IgD-negative memory B cell (primary cell): ENCODE data around the gene CTNNA2. TPM values are rescaled to one million over a fixed set of nuclear protein-coding genes. Genes with fewer than 3 reads are reported as not detected.

Experiments used
- H3K27ac Mint-ChIP-seq, 3 donors: one replicate each; pipeline ENCODE4 v1.8.0; 2020 to 2022; ENCODE audit warnings: mild to moderate bottlenecking in 3 of 3, mixed read lengths in 3 of 3, moderate library complexity in 1 of 3
- H3K27me3 Mint-ChIP-seq: one replicate; pipeline ENCODE4 v1.8.0; 2021; ENCODE audit warnings: mixed read lengths
- H3K36me3 Mint-ChIP-seq: one replicate; pipeline ENCODE4 v1.8.0; 2020; ENCODE audit warnings: mild to moderate bottlenecking, mixed read lengths
- H3K4me1 Mint-ChIP-seq, 3 donors: one replicate each; pipeline ENCODE4 v1.8.0; 2020 to 2022; ENCODE audit warnings: mixed read lengths in 3 of 3, mild to moderate bottlenecking in 1 of 3
- H3K4me3 Mint-ChIP-seq, 4 donors: one replicate each; pipeline ENCODE4 v1.8.0; 2020 to 2022; ENCODE audit warnings: mild to moderate bottlenecking in 4 of 4, mixed read lengths in 4 of 4, moderate library complexity in 3 of 4
- H3K9me3 Mint-ChIP-seq, 3 donors: one replicate each; pipeline ENCODE4 v1.8.0; 2020 to 2021; ENCODE audit warnings: mixed read lengths in 3 of 3, mild to moderate bottlenecking in 1 of 3
- polyA plus RNA-seq: library from polyadenylated mRNA; unstranded; fragments of 300-500 nt; fragmentation: Illumina TruSeq; gene quantifications from one replicate; pipeline ENCODE4 v1.2.3, GENCODE V29; 2021

Gene CTNNA2
- polyA plus RNA-seq, 1 donor from 2014 or later = not detected

DNA sequence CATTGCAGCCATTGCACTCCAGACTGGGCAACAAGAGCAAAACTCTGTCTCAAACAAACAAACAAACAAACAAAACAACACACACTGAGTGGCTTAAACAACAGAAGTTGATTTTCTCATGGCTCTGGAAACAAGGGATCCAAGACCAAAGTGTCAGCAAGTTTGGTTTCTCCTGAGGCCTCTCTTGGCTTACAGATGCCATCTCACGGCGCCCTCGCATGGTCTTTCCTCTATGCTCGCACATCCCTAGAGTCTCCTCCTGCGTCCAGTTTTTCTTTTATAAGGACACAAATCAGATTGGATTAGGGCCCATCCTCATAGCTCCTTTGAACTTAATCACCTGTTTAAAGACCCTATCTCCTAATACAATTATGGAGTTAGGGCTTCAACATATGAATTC lies 925.1 kb downstream of the CTNNA2 start:
- Mint-ChIP-seq H3K27ac (no peak overlapping the region), H3K4me1 (no peaks in the 10 kb centered on the region), H3K4me3 (no peak overlapping the region), H3K36me3 (no peaks in the 10 kb centered on the region), H3K9me3 (peaks cover 0 to 6% (median 4%) of the 10 kb centered on the region in 3 donors), H3K27me3 (no peaks in the 10 kb centered on the region)

- H3K4me3 Mint-ChIP-seq = no peak overlapping the region
- no peaks in the 10 kb centered on the region for H3K36me3 Mint-ChIP-seq
- H3K27ac Mint-ChIP-seq = no peak overlapping the region
- no peaks in the 10 kb centered on the region for H3K4me1 Mint-ChIP-seq
- peaks cover 0 to 8% (median 3%) of the 10 kb centered on the region in 3 donors for H3K9me3 Mint-ChIP-seq
- no peaks in the 10 kb centered on the region for H3K27me3 Mint-ChIP-seq
Measured at GRCh38 chr2:80438686-80439085, 925.8 kb downstream of the CTNNA2 start.

DNA sequence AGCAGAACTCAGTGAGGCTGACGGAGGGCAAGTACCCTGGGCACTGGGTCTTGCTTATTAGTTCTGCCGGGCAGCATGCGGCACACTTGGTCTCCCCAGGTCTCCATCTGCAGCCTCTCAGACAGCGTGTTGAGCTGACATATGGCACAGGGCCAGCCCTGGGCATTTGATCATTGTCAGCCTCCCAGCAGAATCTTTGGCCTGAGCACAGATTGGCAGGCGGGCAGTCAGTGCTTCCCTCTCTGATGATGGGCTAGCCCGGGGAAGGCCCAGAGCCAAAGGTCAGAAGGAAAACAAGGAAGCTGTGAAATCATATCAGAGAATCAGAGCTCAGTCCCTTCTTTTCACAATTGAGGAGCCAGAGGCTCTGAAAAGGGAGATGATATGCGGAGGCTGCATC lies 941.8 kb downstream of the CTNNA2 start:
- Mint-ChIP-seq H3K36me3 (no peaks in the 10 kb centered on the region), H3K9me3 (peaks cover 0 to 19% (median 0%) of the 10 kb centered on the region in 3 donors)

GRCh38 chr2:80459028-80459427 lies 946.2 kb downstream of the CTNNA2 start:
- H3K36me3 Mint-ChIP-seq = no peaks in the 10 kb centered on the region
- peaks cover 0 to 20% (median 4%) of the 10 kb centered on the region in 3 donors for H3K9me3 Mint-ChIP-seq
- H3K27ac Mint-ChIP-seq = no peak overlapping the region
- H3K27me3 Mint-ChIP-seq = no peaks in the 10 kb centered on the region
- no peaks in the 10 kb centered on the region for H3K4me1 Mint-ChIP-seq
- H3K4me3 Mint-ChIP-seq = no peak overlapping the region

More for the DNA sequence above, 941.8 kb downstream of the CTNNA2 start:
- Mint-ChIP-seq H3K27ac (no peak overlapping the region), H3K4me3 (no peak overlapping the region), H3K27me3 (no peaks in the 10 kb centered on the region), H3K4me1 (no peaks in the 10 kb centered on the region)

DNA sequence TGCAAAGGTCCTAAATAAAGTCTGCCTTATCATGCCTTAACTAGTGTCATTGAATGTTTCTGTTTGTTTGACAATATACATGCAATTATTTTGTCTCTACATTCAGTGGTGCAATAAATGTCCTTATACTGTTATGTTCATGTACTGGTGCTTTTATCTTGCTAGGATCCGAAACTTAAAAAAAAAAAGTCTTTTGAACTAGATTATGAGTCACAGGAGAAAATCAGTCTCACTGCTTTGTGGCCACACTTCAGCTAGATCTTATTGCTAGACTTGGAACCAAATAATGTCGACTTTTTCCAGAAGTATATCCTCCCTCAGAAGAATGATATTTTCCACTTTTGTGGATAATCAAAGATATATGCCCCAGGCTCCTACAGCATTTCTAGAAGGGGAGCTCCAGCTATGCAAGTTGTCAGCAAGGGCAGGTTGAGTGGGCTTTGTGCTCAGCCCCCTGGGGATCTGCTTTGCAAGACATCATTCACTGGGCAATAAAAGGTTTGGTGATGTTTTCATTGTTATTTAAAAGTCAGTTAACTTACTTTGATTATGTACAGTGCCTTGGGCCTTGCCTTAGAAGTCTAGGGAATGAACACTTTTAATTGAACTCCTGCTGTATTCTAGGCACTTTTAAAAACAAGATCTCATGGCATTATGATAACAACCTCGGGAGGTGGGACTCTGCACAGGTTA lies 948.8 kb downstream of the CTNNA2 start:
- Mint-ChIP-seq H3K27ac (no peak overlapping the region), H3K4me1 (no peaks in the 10 kb centered on the region), H3K27me3 (no peaks in the 10 kb centered on the region), H3K36me3 (no peaks in the 10 kb centered on the region), H3K4me3 (no peak overlapping the region), H3K9me3 (peaks cover 0 to 12% (median 4%) of the 10 kb centered on the region in 3 donors)

DNA sequence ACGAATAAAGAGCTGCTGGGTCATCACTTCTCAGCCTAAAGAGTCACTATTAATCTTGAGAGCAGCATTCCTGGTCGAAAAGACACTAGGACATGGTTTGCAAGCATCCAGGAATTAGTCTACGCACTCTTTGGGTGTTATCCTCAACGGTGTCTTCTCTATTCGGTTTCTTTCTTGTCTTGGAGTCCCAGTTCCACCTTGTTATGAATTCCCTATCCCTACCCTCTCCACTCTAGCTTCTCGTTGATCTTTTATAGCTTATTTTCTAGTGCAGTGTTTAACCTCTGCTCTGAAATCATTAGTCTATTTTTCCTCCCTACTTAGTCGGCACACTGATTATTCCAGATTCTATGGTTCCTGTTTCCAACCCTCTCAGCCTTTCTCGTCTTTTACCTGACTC lies 949.8 kb downstream of the CTNNA2 start:
- Mint-ChIP-seq H3K4me1 (no peaks in the 10 kb centered on the region), H3K9me3 (peaks cover 4 to 7% (median 4%) of the 10 kb centered on the region in 3 donors), H3K27me3 (no peaks in the 10 kb centered on the region), H3K36me3 (no peaks in the 10 kb centered on the region), H3K4me3 (no peak overlapping the region), H3K27ac (no peak overlapping the region)

DNA sequence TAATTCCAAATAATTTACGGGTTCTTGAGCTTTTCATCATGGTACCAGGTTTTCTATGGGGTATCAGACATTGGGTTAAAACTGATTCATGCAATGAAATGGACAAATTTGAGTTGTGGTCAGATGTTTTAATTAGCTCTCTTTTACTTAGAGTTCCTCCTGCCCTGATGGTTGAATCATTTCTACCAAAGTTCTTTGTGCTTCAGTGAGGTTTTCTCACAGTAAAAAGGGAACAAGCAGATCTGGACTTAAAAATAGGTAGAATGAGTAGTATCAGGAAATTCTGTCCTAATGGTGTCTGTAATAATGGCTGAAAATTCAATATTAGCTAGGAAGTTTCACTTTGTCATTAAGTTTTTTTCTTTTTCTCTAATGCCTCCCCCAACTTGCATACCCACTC lies 951.4 kb downstream of the CTNNA2 start:
- peaks cover 4% of the 10 kb centered on the region in 3 donors for H3K9me3 Mint-ChIP-seq
- H3K27ac Mint-ChIP-seq = no peak overlapping the region
- H3K27me3 Mint-ChIP-seq = no peaks in the 10 kb centered on the region
- H3K4me1 Mint-ChIP-seq = no peaks in the 10 kb centered on the region
- no peak overlapping the region for H3K4me3 Mint-ChIP-seq
- no peaks in the 10 kb centered on the region for H3K36me3 Mint-ChIP-seq

- H3K27me3 Mint-ChIP-seq = no peaks in the 10 kb centered on the region
- H3K36me3 Mint-ChIP-seq = no peaks in the 10 kb centered on the region
- no peak overlapping the region for H3K27ac Mint-ChIP-seq
- no peaks in the 10 kb centered on the region for H3K4me1 Mint-ChIP-seq
- H3K9me3 Mint-ChIP-seq = peaks cover 0 to 4% (median 4%) of the 10 kb centered on the region in 3 donors
- no peak overlapping the region for H3K4me3 Mint-ChIP-seq
Measured at GRCh38 chr2:80467262-80467811, 954.5 kb downstream of the CTNNA2 start.

- peaks cover 0 to 5% (median 4%) of the 10 kb centered on the region in 3 donors for H3K9me3 Mint-ChIP-seq
- no peaks in the 10 kb centered on the region for H3K27me3 Mint-ChIP-seq
- H3K27ac Mint-ChIP-seq = no peak overlapping the region
- no peaks in the 10 kb centered on the region for H3K4me1 Mint-ChIP-seq
- no peaks in the 10 kb centered on the region for H3K36me3 Mint-ChIP-seq
- no peak overlapping the region for H3K4me3 Mint-ChIP-seq
Measured at GRCh38 chr2:80469428-80469827, 956.6 kb downstream of the CTNNA2 start.

DNA sequence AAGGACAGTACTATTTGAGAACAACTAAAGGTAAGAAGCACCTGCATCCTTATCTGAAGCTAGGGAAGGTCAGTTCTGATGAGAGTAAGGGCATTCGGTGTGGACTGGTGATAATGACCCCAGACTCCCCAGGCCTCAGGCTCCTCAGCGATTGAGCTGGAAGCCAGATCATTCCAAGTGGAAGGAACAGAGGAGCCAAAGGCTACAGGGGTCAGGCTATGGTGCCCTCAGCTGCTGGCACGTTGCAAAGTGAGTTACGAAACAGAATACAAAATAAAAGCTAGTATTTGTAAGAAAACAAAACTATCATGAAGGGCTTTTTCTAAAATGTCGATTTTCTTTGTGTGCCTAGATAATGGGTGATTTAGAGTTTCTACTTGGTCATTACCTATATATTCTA lies 960.2 kb downstream of the CTNNA2 start:
- H3K27ac Mint-ChIP-seq = no peak overlapping the region

GRCh38 chr2:80473796-80474195 lies 960.9 kb downstream of the CTNNA2 start:
- Mint-ChIP-seq H3K4me1 (no peaks in the 10 kb centered on the region), H3K4me3 (no peak overlapping the region), H3K27me3 (no peaks in the 10 kb centered on the region), H3K9me3 (peaks cover 0 to 7% (median 2%) of the 10 kb centered on the region in 3 donors), H3K36me3 (no peaks in the 10 kb centered on the region), H3K27ac (no peak overlapping the region)

More for the DNA sequence above, 960.2 kb downstream of the CTNNA2 start:
- no peak overlapping the region for H3K4me3 Mint-ChIP-seq
- no peaks in the 10 kb centered on the region for H3K36me3 Mint-ChIP-seq
- no peaks in the 10 kb centered on the region for H3K27me3 Mint-ChIP-seq
- peaks cover 0 to 7% (median 2%) of the 10 kb centered on the region in 3 donors for H3K9me3 Mint-ChIP-seq
- H3K4me1 Mint-ChIP-seq = no peaks in the 10 kb centered on the region

DNA sequence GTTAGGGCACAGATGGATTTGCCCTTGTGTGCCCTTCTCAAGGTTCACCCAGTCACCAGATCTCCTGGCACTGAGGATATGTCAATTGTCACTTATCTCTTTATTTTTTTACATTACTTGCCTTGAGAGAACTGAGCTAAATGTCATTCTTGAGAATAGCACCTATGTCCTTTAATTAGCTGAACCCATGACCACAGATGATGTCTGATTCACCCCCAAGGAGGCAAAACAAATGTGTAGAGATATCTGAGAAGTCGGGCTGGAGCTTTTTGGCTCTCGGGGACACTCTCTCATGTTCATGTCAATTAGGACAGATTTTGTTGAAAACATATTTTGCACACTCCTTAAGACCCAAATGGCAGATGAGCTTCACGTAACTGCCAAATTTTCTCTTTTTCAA lies 963.1 kb downstream of the CTNNA2 start:
- H3K9me3 Mint-ChIP-seq = peaks cover 0 to 5% (median 2%) of the 10 kb centered on the region in 3 donors
- H3K27me3 Mint-ChIP-seq = no peaks in the 10 kb centered on the region
- no peaks in the 10 kb centered on the region for H3K4me1 Mint-ChIP-seq
- no peak overlapping the region for H3K4me3 Mint-ChIP-seq
- no peaks in the 10 kb centered on the region for H3K36me3 Mint-ChIP-seq
- H3K27ac Mint-ChIP-seq = no peak overlapping the region

DNA sequence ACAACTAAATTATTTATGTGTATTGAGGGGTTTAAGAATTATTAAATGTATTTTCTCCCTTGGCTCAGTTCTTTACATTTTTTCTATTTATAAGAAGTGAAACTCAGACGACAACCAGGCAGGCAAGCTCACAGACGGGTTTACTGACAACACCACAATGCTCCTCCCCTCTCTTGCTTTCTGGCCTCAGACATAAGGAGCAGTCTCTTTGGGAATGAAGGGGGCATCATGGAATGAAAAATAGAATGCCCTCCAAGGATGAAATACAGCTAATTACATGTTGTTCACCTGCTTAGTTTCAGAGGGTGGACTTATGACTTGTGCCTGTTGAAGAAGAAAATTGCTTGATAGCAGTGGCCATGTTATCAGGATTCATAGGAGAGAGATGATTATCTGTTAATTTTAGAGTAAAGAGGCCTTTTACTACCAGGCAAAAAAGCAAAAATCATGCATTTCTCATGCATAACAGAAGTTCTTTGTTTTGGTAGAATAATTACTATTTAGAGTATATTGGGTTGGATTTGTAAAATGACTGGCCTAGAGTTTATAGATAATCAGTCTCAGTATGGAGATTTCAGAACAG lies 963.8 kb downstream of the CTNNA2 start:
- H3K4me3 Mint-ChIP-seq = no peak overlapping the region
- no peaks in the 10 kb centered on the region for H3K27me3 Mint-ChIP-seq
- no peak overlapping the region for H3K27ac Mint-ChIP-seq
- peaks cover 0 to 10% (median 2%) of the 10 kb centered on the region in 3 donors for H3K9me3 Mint-ChIP-seq
- no peaks in the 10 kb centered on the region for H3K4me1 Mint-ChIP-seq
- H3K36me3 Mint-ChIP-seq = no peaks in the 10 kb centered on the region

- no peaks in the 10 kb centered on the region for H3K36me3 Mint-ChIP-seq
- no peaks in the 10 kb centered on the region for H3K4me1 Mint-ChIP-seq
- H3K27ac Mint-ChIP-seq = no peak overlapping the region
- no peak overlapping the region for H3K4me3 Mint-ChIP-seq
- H3K27me3 Mint-ChIP-seq = no peaks in the 10 kb centered on the region
- peaks cover 0 to 16% (median 6%) of the 10 kb centered on the region in 3 donors for H3K9me3 Mint-ChIP-seq
Measured at GRCh38 chr2:80482276-80482675, 969.4 kb downstream of the CTNNA2 start.

DNA sequence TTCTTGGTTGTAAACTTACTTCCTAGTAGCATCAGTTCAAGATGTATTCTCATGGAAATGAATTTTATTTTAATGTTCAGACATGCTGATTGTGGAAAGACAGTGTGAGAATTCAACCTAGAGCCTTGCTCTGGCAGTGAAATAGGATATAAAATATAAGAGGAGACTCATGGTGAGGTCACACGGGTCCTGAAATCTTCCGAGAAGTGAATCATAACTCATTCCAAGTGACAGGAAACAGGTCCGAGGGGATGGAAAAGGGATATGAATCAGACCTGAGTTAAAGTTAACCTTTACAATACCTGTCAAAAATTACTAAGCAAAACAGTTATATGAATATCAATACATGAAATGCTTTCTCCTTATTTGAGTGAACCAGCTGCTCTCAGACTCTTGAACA lies 976.9 kb downstream of the CTNNA2 start:
- Mint-ChIP-seq H3K9me3 (peaks cover 0 to 6% (median 2%) of the 10 kb centered on the region in 3 donors), H3K27me3 (no peaks in the 10 kb centered on the region), H3K4me3 (no peak overlapping the region), H3K36me3 (no peaks in the 10 kb centered on the region), H3K4me1 (no peaks in the 10 kb centered on the region), H3K27ac (no peak overlapping the region)

- Mint-ChIP-seq H3K36me3 (peaks cover 2% of the 10 kb centered on the region), H3K27ac (no peak overlapping the region), H3K4me1 (no peaks in the 10 kb centered on the region), H3K9me3 (peaks cover 0 to 6% (median 2%) of the 10 kb centered on the region in 3 donors), H3K27me3 (no peaks in the 10 kb centered on the region), H3K4me3 (no peak overlapping the region)
Measured at GRCh38 chr2:80490964-80491363, 978.1 kb downstream of the CTNNA2 start.
